MM.1S (cell line): Measurements from ENCODE around the gene SIM1.

ENCODE experiments used
- DNase-seq: peaks from one replicate; pipeline ENCODE4 v3.0.0-alpha.2; 2015
- H2AFZ ChIP-seq: fragments of 300-600 bp; sonication (generic); 2 replicates; pipeline ENCODE4 v1.6.0; 2016; ENCODE audit warnings: antibody characterized with exemption, low read length
- H3F3A ChIP-seq: fragments of 300-600 bp; sonication (generic); 2 replicates; pipeline ENCODE4 v1.6.1; 2016; ENCODE audit warnings: mild to moderate bottlenecking, antibody characterized with exemption, low read length, moderate library complexity, mixed read lengths; ENCODE audit not compliant: insufficient read depth
- H3K27ac ChIP-seq: fragments of 300-600 bp; sonication (generic); 2 replicates; pipeline ENCODE4 v1.5.1; 2016; ENCODE audit warnings: mild to moderate bottlenecking, low read length
- H3K27me3 ChIP-seq: fragments of 300-600 bp; sonication (generic); replicated peaks from 2 replicates; pipeline ENCODE4 v1.6.0; 2016; ENCODE audit warnings: low read length; ENCODE audit not compliant: insufficient read depth
- H3K36me3 ChIP-seq: fragments of 300-600 bp; sonication (generic); replicated peaks from 2 replicates; pipeline ENCODE4 v1.6.1; 2016; ENCODE audit warnings: mild to moderate bottlenecking, low read length, mixed read lengths; ENCODE audit not compliant: insufficient read depth
- H3K4me1 ChIP-seq: fragments of 300-600 bp; sonication (generic); 2 replicates; pipeline ENCODE4 v1.6.1; 2016; ENCODE audit warnings: low read length, mixed read lengths
- H3K4me2 ChIP-seq: fragments of 300-600 bp; sonication (generic); 2 replicates; pipeline ENCODE4 v1.6.0; 2016; ENCODE audit warnings: low read depth, low read length
- H3K4me3 ChIP-seq: fragments of 300-600 bp; sonication (generic); 2 replicates; pipeline ENCODE4 v1.5.1; 2016; ENCODE audit warnings: low read length, mixed read lengths
- H3K79me2 ChIP-seq: fragments of 300-600 bp; sonication (generic); 2 replicates; pipeline ENCODE4 v1.6.1; 2016; ENCODE audit warnings: mixed run types, low read length, mixed read lengths
- H3K9ac ChIP-seq: fragments of 300-600 bp; sonication (generic); 2 replicates; pipeline ENCODE4 v1.6.1; 2016; ENCODE audit warnings: low read length, mixed read lengths
- H3K9me2 ChIP-seq: fragments of 300-600 bp; sonication (generic); replicated peaks from 2 replicates; pipeline ENCODE4 v1.6.1; 2016; ENCODE audit warnings: mild to moderate bottlenecking, low read length, mixed read lengths; ENCODE audit not compliant: insufficient read depth
- H3K9me3 ChIP-seq: fragments of 300-600 bp; sonication (generic); replicated peaks from 2 replicates; pipeline ENCODE4 v1.6.1; 2016; ENCODE audit warnings: mild to moderate bottlenecking, low read length, mixed read lengths; ENCODE audit not compliant: insufficient read depth
- H4K20me1 ChIP-seq: fragments of 300-600 bp; sonication (generic); 2 replicates; pipeline ENCODE4 v1.6.1; 2016; ENCODE audit warnings: mild to moderate bottlenecking, low read length, moderate library complexity, mixed read lengths; ENCODE audit not compliant: insufficient read depth
- EZH2 ChIP-seq: fragments of 300-600 bp; sonication (generic); optimal IDR thresholded peaks from 2 replicates; pipeline ENCODE3; 2017; ENCODE audit warnings: low read depth, mild to moderate bottlenecking, antibody characterized with exemption, low read length, mixed read lengths
- EZH2phosphoT487 ChIP-seq: fragments of 300-600 bp; sonication (generic); IDR thresholded peaks from 2 replicates; pipeline ENCODE4 v1.6.1; 2018; ENCODE audit warnings: antibody characterized with exemption, low read length
- TF ChIP-seq, protein P1 (sequence below): fragments of 300-600 bp; sonication (generic); IDR thresholded peaks from 2 replicates; pipeline ENCODE4 v1.5.1; 2016; ENCODE audit warnings: antibody characterized with exemption, low read length, mixed read lengths

SIM1 gene

DNA sequence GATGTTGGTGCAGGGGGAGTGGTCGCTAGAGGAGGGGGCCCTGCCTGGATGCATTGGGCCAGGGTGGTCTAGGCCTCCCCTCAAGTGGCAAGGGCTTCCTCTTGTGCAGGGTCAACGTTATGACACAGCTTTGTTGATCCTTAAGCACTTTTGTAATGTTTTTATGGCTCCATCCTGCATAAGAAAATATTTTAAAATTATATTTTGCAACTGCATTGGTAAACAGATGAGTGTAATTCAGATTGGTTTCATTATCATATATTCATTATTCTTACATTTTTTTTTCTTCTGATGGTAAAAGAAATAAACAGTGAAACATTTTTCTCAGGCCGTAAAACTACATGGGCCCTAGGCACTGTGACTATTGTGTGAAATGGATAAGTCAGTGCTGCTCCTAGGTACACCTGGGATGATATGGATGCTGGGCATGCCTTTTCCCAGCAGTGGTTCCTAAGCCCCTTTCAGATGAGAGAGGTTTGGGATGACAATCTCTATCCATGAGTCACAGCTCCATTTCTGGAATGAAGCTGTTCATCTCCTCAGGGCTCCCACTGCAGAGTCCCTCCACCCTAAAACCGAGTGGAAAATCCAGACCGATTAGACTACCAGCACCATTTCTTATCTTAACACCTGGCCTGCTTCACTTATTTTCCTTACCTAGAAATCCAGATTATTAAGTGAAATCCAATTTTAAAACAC lies 5.8 kb upstream of the SIM1 start:
- Histone ChIP-seq H3K9ac (no peak overlapping the region), H3K9me3 (no peaks in the 10 kb centered on the region), H3K79me2 (no peaks in the 10 kb centered on the region), H3K36me3 (no peaks in the 10 kb centered on the region), H3F3A (peaks cover 16% of the 10 kb centered on the region; the same call in 1 of the 2 replicates), H3K9me2 (no peaks in the 10 kb centered on the region), H3K4me1 (peaks cover 30% of the 10 kb centered on the region), H4K20me1 (no peaks in the 10 kb centered on the region), H3K27me3 (peaks cover 29% of the 10 kb centered on the region), H3K4me2 (no peak overlapping the region), H3K4me3 (no peak overlapping the region), H3K27ac (no peak overlapping the region), H2AFZ (no peak overlapping the region)
- TF ChIP-seq EZH2phosphoT487 (no peak), EZH2 (no peak)
- TF ChIP-seq, protein P1, sequence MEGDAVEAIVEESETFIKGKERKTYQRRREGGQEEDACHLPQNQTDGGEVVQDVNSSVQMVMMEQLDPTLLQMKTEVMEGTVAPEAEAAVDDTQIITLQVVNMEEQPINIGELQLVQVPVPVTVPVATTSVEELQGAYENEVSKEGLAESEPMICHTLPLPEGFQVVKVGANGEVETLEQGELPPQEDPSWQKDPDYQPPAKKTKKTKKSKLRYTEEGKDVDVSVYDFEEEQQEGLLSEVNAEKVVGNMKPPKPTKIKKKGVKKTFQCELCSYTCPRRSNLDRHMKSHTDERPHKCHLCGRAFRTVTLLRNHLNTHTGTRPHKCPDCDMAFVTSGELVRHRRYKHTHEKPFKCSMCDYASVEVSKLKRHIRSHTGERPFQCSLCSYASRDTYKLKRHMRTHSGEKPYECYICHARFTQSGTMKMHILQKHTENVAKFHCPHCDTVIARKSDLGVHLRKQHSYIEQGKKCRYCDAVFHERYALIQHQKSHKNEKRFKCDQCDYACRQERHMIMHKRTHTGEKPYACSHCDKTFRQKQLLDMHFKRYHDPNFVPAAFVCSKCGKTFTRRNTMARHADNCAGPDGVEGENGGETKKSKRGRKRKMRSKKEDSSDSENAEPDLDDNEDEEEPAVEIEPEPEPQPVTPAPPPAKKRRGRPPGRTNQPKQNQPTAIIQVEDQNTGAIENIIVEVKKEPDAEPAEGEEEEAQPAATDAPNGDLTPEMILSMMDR, result no peak
- no peak for DNase-seq

DNA sequence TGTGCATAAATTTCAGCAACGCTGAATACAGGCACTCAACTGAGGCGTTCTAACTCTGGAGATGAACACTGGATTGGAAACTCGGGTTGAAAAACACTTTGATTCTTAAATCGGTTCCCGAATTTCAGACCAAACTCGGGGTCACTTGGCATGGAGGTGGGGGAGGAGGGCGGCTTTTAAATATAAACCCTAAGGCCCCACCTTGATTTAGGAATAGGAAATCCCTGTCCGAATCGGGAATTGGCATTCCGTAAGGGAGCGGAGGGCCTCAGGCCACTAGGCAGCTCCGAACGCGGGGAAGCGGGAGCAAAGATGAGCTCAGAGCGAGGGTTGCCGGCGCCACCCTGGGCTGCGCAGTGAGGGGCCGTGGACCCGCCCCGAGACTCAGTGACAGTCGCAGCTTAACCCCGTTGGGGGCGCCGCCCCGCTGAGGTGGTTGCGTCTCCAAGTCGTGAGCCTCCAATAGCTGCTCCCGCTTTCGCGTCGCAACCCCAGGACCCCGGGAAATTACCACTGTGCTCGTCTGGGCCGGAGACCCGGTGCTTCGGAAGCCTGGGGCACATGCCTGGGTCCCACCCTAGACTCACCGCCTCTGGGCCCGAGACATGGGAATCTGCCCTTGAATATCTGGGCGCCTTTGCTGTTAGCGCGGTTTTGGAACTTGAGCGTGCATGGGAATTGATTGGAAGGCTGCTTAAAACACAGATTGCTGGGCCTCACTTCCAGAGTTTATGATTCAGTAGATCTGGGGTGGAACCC lies 4.6 kb upstream of the SIM1 start:
- Histone ChIP-seq H3K27me3 (peaks cover 32% of the 10 kb centered on the region), H3K4me2 (no peak overlapping the region), H2AFZ (no peak overlapping the region), H3K27ac (no peak overlapping the region), H3K9ac (no peak overlapping the region), H3K9me2 (no peaks in the 10 kb centered on the region), H3K4me3 (no peak overlapping the region), H3F3A (peaks cover 12% of the 10 kb centered on the region; the same call in 1 of the 2 replicates), H3K9me3 (no peaks in the 10 kb centered on the region), H3K79me2 (no peaks in the 10 kb centered on the region), H3K4me1 (peaks cover 23% of the 10 kb centered on the region), H3K36me3 (no peaks in the 10 kb centered on the region), H4K20me1 (no peaks in the 10 kb centered on the region)
- DNase-seq, result no peak
- TF ChIP-seq EZH2 (no peak), EZH2phosphoT487 (no peak)
- TF ChIP-seq, protein P1, result no peak

DNA sequence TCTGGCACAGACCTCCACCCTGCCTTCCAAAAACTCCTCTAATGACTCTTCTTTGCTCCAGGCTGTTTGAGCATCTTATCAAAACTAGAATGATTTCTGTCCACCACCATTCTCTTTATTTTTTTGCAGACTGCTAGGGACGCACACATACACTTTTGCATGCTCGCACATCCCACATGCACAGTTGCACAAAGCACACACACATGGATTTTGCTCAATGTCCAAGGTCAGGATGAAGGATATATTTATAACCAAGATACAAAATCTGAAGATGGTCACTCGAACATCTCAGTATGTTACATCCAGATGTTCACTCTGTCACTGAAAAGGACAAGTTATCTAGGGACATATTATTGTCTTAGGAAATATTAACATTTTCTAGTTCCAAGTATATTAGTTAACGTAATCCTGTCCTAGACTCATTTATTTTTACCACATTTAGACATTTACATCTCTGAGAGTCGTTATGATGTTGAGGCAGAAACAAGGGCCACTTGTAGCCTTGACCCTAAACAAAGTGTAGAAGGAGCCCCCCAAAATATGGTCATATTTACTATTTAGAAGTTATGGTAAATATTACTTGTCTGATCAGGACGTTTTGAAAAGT lies 3.4 kb upstream of the SIM1 start:
- H3K4me3 ChIP-seq, result no peak overlapping the region
- no peaks in the 10 kb centered on the region for H4K20me1 ChIP-seq
- H3K4me2 ChIP-seq, result no peak overlapping the region
- H3K79me2 ChIP-seq, result no peaks in the 10 kb centered on the region
- H3K9me2 ChIP-seq, result no peaks in the 10 kb centered on the region
- peaks cover 11% of the 10 kb centered on the region for H3K4me1 ChIP-seq
- no peak for DNase-seq
- TF ChIP-seq EZH2phosphoT487 (no peak), EZH2 (no peak)
- TF ChIP-seq, protein P1, result no peak
- H3K27ac ChIP-seq, result no peak overlapping the region
- H3K9ac ChIP-seq, result no peak overlapping the region
- H2AFZ ChIP-seq, result no peak overlapping the region
- H3K36me3 ChIP-seq, result no peaks in the 10 kb centered on the region
- H3K9me3 ChIP-seq, result no peaks in the 10 kb centered on the region
- peaks cover 11% of the 10 kb centered on the region; the same call in 1 of the 2 replicates for H3F3A ChIP-seq
- H3K27me3 ChIP-seq, result peaks cover 26% of the 10 kb centered on the region
